Measurements from ENCODE around the gene ASPG.

- TF ChIP-seq CTCF (IDR thresholded peaks at IDR 0.05): no peak
- TF ChIP-seq POLR2AphosphoS5 (IDR thresholded peaks at IDR 0.05): no peak
- TF ChIP-seq POLR2A (IDR thresholded peaks at IDR 0.05): no peak
These were observed 21.0 kb downstream of the ASPG start for GRCh38 chr14:104106471-104106991.
